Measurements from ENCODE around the gene SH3BP5. TPM values are rescaled to one million over a fixed set of nuclear protein-coding genes. Genes with fewer than 3 reads are reported as not detected.

The SH3BP5 gene
- total RNA-seq, 2 experiments from 2014 or later, result 39.0 to 40.9 TPM

DNA sequence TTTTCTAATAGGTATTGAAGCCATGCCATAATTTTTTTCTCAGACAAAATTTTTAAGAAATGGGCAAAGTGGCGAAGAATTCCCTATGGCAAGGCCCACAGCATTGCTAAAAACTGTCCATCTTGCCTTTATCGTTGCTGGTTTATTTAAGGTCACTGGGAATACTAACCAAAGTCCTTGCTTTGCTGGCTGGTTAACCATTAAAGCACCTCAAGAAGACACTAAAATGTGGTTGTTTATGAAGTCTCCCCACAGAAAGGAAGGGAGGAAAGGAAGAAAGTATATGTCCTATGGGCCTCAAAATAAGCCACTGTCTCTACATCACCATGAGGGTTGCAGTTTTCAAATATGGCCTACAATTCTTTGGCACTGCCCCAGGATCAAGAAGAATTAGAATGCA lies 13.2 kb downstream of the SH3BP5 start:
- H3K27me3 Mint-ChIP-seq, result no peaks in the 10 kb centered on the region
- peaks cover 24% of the 10 kb centered on the region for H3K36me3 Mint-ChIP-seq (ENCODE audit: low read depth)
- DNase-seq, result no peak
- CTCF ChIA-PET, result interaction anchor here (1.1 to 1.5 kb wide), 4 partner anchors 13 to 51 kb away, joined by 3 to 5 read pairs (median 4); partner anchors contain the start of gene SH3BP5
- H3K4me1 Mint-ChIP-seq, result peaks cover 71% of the 10 kb centered on the region
- H3K4me3 Mint-ChIP-seq, result no peak overlapping the region
- POLR2A ChIA-PET, result interaction anchor here (1.2 to 2.6 kb wide), 4 partner anchors 12 to 49 kb away, joined by 3 to 8 read pairs (median 4); partner anchors contain the start of gene SH3BP5
- no peaks in the 10 kb centered on the region for H3K9me3 Mint-ChIP-seq
- no peak overlapping the region for H3K27ac Mint-ChIP-seq

DNA sequence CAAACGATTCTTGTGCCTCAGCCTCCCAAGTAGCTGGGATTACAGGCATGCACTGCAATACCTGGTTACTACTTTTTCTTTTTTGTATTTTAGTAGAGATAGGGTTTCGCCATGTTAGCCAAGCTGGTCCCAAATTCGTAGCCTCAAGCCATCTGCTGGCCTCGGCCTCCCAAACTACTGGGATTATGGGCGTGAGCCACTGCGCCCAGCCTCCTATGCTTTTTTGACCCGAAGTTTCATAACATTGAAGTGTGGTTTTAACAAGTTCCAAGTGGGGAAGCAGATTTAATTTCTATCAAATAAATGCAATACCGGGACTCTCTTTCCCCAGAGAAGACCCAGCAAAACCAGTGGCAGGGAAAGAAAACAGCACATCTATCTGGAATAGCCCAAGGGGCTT lies 13.7 kb downstream of the SH3BP5 start:
- H3K9me3 Mint-ChIP-seq, result no peaks in the 10 kb centered on the region
- H3K27ac Mint-ChIP-seq, result no peak overlapping the region
- no peaks in the 10 kb centered on the region for H3K27me3 Mint-ChIP-seq
- DNase-seq, result no peak
- H3K4me1 Mint-ChIP-seq, result peaks cover 70% of the 10 kb centered on the region
- peaks cover 22% of the 10 kb centered on the region for H3K36me3 Mint-ChIP-seq (ENCODE audit: low read depth)
- H3K4me3 Mint-ChIP-seq, result no peak overlapping the region
- ChIA-PET POLR2A (interaction anchor here (1.3 kb wide), 1 partner anchor 9 kb away, joined by 4 read pairs; no protein-coding TSS in a partner anchor), CTCF (interaction anchor here (0.7 to 1.6 kb wide), 5 partner anchors 10 to 60 kb away, joined by 3 to 7 read pairs (median 3); partner anchors contain the start of gene SH3BP5)

DNA sequence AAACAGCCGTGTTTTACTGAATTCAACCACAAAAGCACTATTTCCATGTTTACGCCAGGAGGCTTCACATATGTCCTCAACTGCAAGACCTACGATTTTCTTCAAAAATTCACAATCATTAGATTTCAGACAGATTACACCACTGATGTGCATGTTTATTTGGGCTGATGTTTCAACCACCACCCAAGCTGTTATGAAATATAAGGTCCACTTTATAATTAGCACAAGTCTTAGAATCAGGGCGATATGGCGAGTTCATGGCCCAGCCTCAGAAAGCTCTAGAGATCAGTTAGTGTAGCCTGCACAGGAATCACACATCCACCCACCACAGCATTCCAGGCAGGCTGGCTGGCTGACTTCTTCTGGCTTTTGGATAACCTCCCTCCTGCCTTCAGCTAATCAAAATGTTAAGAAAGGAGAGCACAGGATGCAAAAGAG lies 15.4 kb downstream of the SH3BP5 start:
- no peak overlapping the region for H3K4me3 Mint-ChIP-seq
- ChIA-PET POLR2A (interaction anchor here (1.0 to 1.5 kb wide), 5 partner anchors 9 to 43 kb away, joined by 3 to 6 read pairs (median 5); partner anchors contain the start of gene SH3BP5), CTCF (interaction anchor here (1.2 to 1.6 kb wide), 3 partner anchors 15 to 49 kb away, joined by 3 to 7 read pairs (median 7); partner anchors contain the start of gene SH3BP5)
- peaks cover 75% of the 10 kb centered on the region for H3K4me1 Mint-ChIP-seq
- no peaks in the 10 kb centered on the region for H3K9me3 Mint-ChIP-seq
- peaks cover 26% of the 10 kb centered on the region for H3K36me3 Mint-ChIP-seq (ENCODE audit: low read depth)
- H3K27me3 Mint-ChIP-seq, result no peaks in the 10 kb centered on the region
- no peak overlapping the region for H3K27ac Mint-ChIP-seq
- DNase-seq, result no peak

DNA sequence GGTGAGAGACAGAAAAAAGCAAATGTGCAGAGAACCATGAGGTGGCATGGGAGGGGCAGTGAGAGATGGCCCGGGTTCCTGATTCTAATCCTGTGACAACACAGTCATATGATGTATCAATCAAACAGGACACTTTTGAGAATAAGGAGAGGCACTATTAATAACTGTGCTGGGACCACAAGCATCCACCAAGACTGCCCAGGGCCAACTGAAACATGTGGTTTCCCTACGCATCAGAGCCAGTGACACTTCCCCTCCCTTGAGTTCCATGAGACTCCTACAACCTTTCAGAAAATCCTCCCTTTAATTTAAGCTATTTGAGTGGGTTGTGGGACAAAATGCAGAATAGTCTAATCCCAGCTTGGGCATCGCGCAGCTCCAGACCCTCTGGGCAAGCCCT lies 17.4 kb downstream of the SH3BP5 start:
- Mint-ChIP-seq H3K36me3 (ENCODE audit: low read depth) (peaks cover 18% of the 10 kb centered on the region), H3K27me3 (no peaks in the 10 kb centered on the region), H3K4me1 (peaks cover 80% of the 10 kb centered on the region), H3K4me3 (no peak overlapping the region), H3K9me3 (no peaks in the 10 kb centered on the region), H3K27ac (peak overlapping the region; percentile 9)
- ChIA-PET CTCF (interaction anchor here (1.1 to 1.8 kb wide), 2 partner anchors 10 to 47 kb away, joined by 3 to 5 read pairs; no protein-coding TSS in a partner anchor), POLR2A (no interaction called here)
- DNase-seq, result no peak

DNA sequence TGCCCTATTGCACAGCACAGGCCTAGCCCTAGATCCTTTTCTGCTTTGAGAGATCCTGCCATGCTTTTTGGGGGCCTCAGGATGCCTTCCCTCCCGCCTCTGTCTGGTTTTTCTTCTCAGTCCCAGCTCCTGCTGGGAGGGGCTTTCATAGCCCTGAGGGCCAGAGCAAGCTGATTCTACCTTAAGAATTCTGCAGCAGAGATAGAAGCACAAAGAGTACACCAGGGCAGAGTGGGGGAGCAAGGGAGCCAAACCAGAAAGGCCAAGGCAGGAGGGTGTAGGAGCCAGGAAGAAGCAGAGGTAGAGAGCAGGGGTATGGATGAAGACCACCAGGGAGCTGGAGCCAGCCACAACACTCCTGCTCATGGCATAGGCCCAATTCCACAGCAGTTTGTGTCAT lies 18.1 kb downstream of the SH3BP5 start:
- Mint-ChIP-seq H3K4me3 (no peak overlapping the region), H3K36me3 (ENCODE audit: low read depth) (peaks cover 14% of the 10 kb centered on the region), H3K27ac (peak overlapping the region; percentile 0), H3K4me1 (peaks cover 80% of the 10 kb centered on the region), H3K9me3 (no peaks in the 10 kb centered on the region), H3K27me3 (no peaks in the 10 kb centered on the region)
- ChIA-PET CTCF (interaction anchor here (0.6 to 1.8 kb wide), 3 partner anchors 9 to 877 kb away, joined by 3 to 5 read pairs (median 5); no protein-coding TSS in a partner anchor), POLR2A (no interaction called here)
- no peak for DNase-seq

DNA sequence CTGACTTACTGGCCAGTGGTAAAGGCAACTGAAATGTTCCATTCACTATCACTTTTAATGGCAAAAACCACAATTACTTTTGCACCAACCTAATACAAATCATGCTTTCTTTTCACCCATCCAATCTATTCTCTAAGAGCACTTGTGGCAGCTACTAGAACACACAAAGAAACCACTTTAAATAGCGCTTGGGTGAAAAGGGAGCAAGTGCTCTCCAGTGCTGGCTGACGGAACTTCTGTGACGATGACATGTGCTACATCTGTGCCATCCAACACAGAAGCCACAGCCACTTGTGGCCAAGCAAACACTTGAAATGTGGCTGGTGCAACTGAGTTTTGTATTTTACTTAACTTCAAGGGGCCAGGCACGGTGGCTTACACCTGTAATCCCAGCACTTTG lies 18.9 kb downstream of the SH3BP5 start:
- Mint-ChIP-seq H3K4me3 (no peak overlapping the region), H3K36me3 (ENCODE audit: low read depth) (peaks cover 14% of the 10 kb centered on the region), H3K4me1 (peaks cover 82% of the 10 kb centered on the region), H3K9me3 (no peaks in the 10 kb centered on the region), H3K27ac (no peak overlapping the region), H3K27me3 (no peaks in the 10 kb centered on the region)
- ChIA-PET CTCF (no interaction called here), POLR2A (no interaction called here)
- DNase-seq, result no peak

DNA sequence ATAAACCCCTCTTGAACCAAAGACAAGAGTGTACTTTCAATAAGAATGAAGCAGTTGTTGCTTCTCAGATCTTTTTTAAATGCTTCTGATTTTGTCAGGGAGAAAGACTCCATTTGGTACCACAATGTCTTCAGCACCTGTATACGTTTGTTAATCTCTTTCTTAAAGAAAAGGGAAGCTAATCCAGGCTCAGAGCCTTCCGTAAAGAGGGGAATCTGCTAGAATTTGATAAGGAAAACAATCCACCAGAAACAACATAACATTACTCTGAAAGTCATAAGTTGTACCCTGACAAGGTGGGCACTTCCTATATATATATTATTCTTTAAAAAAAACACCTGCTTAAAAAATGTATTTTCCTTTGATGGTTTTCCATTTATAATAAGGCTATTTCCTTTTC lies 19.8 kb downstream of the SH3BP5 start:
- Mint-ChIP-seq H3K27me3 (no peaks in the 10 kb centered on the region), H3K4me3 (no peak overlapping the region), H3K9me3 (no peaks in the 10 kb centered on the region), H3K27ac (peak overlapping the region; percentile 41), H3K36me3 (ENCODE audit: low read depth) (peaks cover 19% of the 10 kb centered on the region), H3K4me1 (peaks cover 84% of the 10 kb centered on the region)
- DNase-seq, result no peak
- ChIA-PET CTCF (interaction anchor here (0.7 to 3.5 kb wide), 3 partner anchors 16 to 45 kb away, joined by 3 to 18 read pairs (median 3); partner anchors contain the start of gene SH3BP5), POLR2A (no interaction called here)

DNA sequence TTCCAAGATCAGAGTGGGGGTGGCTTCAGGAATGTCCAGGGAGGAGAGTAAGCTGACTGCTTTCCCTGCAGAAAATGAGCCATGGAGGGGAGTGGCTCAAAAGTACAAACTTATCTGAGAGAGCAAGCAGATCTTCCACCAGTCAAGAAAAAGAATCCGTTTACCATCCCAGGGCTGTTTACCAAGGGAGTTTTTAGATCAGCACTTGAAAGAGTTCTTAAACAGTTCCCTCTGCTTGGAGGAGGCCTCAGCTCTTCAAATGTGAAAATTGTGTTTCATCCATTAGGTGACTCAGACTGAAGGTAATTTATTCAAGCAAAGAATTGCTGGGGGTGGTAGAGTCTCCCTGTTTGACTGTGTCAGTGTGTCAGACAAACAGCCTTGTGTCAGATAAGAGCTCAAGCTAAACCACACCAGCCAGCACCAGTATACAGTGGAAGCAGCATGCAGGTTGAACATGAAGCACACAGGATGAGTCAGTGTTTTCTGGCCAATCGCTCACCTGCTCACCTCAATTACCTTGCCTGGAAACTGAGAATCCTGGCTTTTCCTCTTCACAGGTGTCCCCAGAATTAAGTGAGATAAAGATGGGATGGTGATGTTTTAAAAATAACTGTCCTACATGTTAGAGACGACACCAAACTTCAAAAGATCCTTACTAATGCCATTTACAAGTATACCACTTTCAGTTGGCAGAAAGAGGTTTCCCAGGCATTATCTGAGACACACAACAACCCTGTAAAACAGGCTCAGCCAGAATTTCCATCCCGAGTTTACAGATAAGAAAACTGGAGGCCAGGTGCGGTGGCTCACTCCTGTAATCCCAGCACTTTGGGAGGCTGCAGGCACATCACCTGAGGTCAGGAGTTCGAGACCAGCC lies 21.7 kb downstream of the SH3BP5 start:
- ChIA-PET POLR2A (interaction anchor here (0.6 to 2.9 kb wide), 18 partner anchors 10 to 323 kb away, joined by 3 to 20 read pairs (median 5); partner anchors contain the start of gene SH3BP5), CTCF (interaction anchor here (0.6 to 3.8 kb wide), 11 partner anchors 11 to 316 kb away, joined by 3 to 25 read pairs (median 3); partner anchors contain the start of gene SH3BP5)
- H3K4me1 Mint-ChIP-seq, result peaks cover 73% of the 10 kb centered on the region
- peak overlapping the region; percentile 89 for H3K27ac Mint-ChIP-seq
- peak; percentile 81 for DNase-seq
- peak overlapping the region; percentile 7 for H3K4me3 Mint-ChIP-seq
- no peaks in the 10 kb centered on the region for H3K9me3 Mint-ChIP-seq
- H3K36me3 Mint-ChIP-seq (ENCODE audit: low read depth), result peaks cover 27% of the 10 kb centered on the region
- H3K27me3 Mint-ChIP-seq, result no peaks in the 10 kb centered on the region

DNA sequence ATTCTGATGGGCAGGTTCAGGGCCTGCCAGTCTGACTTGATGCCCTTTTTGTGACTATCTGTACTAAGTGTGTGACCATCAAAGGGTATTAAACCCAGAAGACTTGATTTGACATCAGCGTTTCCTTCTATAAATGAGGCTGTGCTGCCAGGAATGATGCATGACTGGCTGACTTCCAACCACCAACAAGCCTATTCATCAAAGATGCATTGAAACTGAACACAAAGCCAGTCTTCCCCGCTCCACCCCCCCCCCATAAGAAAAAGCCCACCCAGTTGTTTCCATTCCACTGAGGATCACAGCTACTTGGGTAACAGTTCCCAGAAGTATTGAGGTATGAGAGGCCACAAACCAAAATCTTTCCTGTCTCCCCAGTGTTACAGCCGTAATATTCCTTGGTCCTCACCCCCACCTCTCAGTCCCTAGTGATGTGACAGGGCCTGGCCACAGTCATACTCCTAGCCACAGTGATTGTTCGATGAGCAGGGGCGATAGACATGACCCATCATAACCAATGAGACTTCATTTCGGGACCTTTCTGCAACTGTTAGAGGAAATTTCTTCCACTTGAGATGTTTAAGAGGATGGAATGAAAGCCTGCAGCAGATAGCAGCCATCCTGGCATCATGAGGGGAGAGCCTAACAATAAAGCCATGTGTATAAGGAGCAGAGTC lies 22.6 kb downstream of the SH3BP5 start:
- Mint-ChIP-seq H3K4me3 (peak overlapping the region; percentile 19), H3K27ac (peak overlapping the region; percentile 89), H3K4me1 (peaks cover 71% of the 10 kb centered on the region), H3K9me3 (peaks cover 3% of the 10 kb centered on the region), H3K36me3 (ENCODE audit: low read depth) (peaks cover 33% of the 10 kb centered on the region), H3K27me3 (no peaks in the 10 kb centered on the region)
- CTCF ChIA-PET, result interaction anchor here (0.6 to 3.8 kb wide), 9 partner anchors 10 to 315 kb away, joined by 3 to 25 read pairs (median 3); partner anchors contain the start of gene SH3BP5
- POLR2A ChIA-PET, result interaction anchor here (0.6 to 2.9 kb wide), 17 partner anchors 9 to 324 kb away, joined by 3 to 20 read pairs (median 5); partner anchors contain the start of gene SH3BP5
- DNase-seq, result no peak

DNA sequence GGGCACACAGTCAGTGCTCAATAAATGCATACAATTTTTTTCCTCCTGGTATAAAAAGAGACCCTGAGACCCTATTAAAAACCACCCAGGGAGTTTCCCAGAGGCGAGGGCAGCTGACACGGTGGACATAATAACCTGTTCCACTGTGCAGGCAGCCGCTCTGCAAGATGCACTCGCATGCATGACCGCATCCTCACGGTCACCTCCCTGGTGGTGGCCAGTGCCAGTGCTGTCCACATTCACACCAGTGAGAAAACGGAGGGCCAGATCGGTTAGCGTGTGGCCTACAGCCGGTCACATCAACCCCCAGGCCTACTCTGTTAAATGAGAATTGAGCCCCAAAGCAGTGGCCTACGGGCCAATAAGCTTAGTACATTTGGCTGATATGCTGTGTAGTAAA lies 24.8 kb downstream of the SH3BP5 start:
- Mint-ChIP-seq H3K4me1 (peaks cover 76% of the 10 kb centered on the region), H3K4me3 (no peak overlapping the region), H3K27me3 (no peaks in the 10 kb centered on the region), H3K9me3 (peaks cover 3% of the 10 kb centered on the region), H3K36me3 (ENCODE audit: low read depth) (peaks cover 45% of the 10 kb centered on the region), H3K27ac (no peak overlapping the region)
- POLR2A ChIA-PET, result interaction anchor here (0.7 to 5.2 kb wide), 7 partner anchors 10 to 97 kb away, joined by 3 to 38 read pairs (median 4); no protein-coding TSS in a partner anchor
- DNase-seq, result no peak
- CTCF ChIA-PET, result interaction anchor here (0.8 to 3.8 kb wide), 6 partner anchors 12 to 39 kb away, joined by 3 to 20 read pairs (median 4); partner anchors contain the start of gene SH3BP5

DNA sequence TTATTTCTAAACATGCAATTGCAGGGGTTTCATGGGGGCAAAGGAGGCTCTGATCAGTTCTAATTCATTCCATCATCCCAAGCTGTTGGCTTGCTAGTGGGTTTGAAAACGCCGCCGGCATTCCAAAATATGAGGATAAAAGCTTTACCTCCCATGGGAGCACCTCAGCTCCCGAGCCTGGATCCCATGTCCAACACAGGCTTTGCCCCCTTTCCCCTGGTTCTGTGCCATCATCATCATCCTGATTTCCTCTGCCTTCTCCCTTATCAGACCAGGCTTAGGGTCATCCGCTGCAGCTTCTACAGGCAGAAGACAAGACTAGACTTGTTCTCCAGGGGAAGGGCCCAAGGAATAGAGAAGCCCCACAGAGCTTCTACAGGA lies 25.4 kb downstream of the SH3BP5 start:
- CTCF ChIA-PET, result interaction anchor here (1.1 to 2.4 kb wide), 3 partner anchors 12 to 39 kb away, joined by 3 to 12 read pairs (median 4); partner anchors contain the start of gene SH3BP5
- Mint-ChIP-seq H3K36me3 (ENCODE audit: low read depth) (peaks cover 48% of the 10 kb centered on the region), H3K4me1 (peaks cover 79% of the 10 kb centered on the region), H3K27ac (no peak overlapping the region), H3K4me3 (no peak overlapping the region), H3K9me3 (peaks cover 3% of the 10 kb centered on the region), H3K27me3 (no peaks in the 10 kb centered on the region)
- no peak for DNase-seq
- POLR2A ChIA-PET, result interaction anchor here (1.0 to 5.2 kb wide), 6 partner anchors 12 to 98 kb away, joined by 3 to 38 read pairs (median 4); no protein-coding TSS in a partner anchor

DNA sequence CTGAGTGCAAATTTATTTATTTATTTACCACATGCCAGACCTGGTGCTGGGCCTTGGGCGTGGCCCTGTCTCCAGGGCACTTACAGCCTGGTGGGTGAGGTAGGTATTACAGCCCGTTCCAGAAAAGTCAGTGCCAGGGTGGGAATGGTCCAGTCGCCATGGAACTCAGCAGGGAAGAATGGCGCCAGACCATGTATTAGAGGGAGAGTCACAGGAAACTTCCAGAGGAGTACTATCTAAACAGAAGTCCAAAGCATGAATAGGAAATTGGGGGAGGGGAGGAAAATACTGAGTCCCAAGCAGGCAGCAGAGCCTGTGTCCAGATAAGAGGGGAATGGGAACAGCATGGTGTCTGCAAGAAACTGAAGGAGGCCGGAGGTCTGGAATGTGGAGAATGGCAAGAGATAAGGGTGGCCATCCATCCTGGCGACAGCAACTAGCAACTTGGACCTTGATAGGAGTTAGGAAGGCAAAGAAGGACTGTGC lies 27.0 kb downstream of the SH3BP5 start:
- no peak for DNase-seq
- ChIA-PET CTCF (interaction anchor here (0.6 to 2.9 kb wide), 8 partner anchors 9 to 551 kb away, joined by 3 to 12 read pairs (median 4); partner anchors contain the start of gene SH3BP5), POLR2A (interaction anchor here (0.6 to 5.2 kb wide), 5 partner anchors 14 to 56 kb away, joined by 3 to 38 read pairs (median 4); no protein-coding TSS in a partner anchor)
- peaks cover 3% of the 10 kb centered on the region for H3K9me3 Mint-ChIP-seq
- peaks cover 60% of the 10 kb centered on the region for H3K36me3 Mint-ChIP-seq (ENCODE audit: low read depth)
- peak overlapping the region; percentile 46 for H3K27ac Mint-ChIP-seq
- H3K27me3 Mint-ChIP-seq, result no peaks in the 10 kb centered on the region
- H3K4me3 Mint-ChIP-seq, result no peak overlapping the region
- H3K4me1 Mint-ChIP-seq, result peaks cover 76% of the 10 kb centered on the region

All from activated CD4-positive, alpha-beta memory T cell treated with anti-CD3 and anti-CD28 coated beads, Interleukin-2, amount 10 ng/mL, durations not matched to agents 7 days and 5 days (primary cell).